Hematopoietic multipotent progenitor cell (in vitro differentiated cells): ENCODE results near the gene LGSN. TPM values are rescaled to one million over a fixed set of nuclear protein-coding genes. Genes with fewer than 3 reads are reported as not detected.
"Not testable (repeated sequence)": the region's sequence is repeated elsewhere in the genome, so short reads cannot be mapped to it uniquely, and the experiment has no call there.

ENCODE experiments used
- DNase-seq, 3 donors: peaks; one replicate each; pipeline ENCODE4 v3.0.0-alpha.2; 2011 to 2015; ENCODE audit warnings: low read depth in 2 of 3, low spot score in 2 of 3
- total RNA-seq: library from RNA; depleted of rRNA; stranded (reverse); fragments of >200 nt; gene quantifications from one replicate; pipeline ENCODE4 v1.2.3, GENCODE V29; 2012

Gene LGSN
- total RNA-seq, 1 donor = under 0.01 TPM

GRCh38 chr6:63307581-63308246, 12.1 kb downstream of the LGSN start:
- peak in 2 of 3 donors; percentile 13 to 51 for DNase-seq

DNA sequence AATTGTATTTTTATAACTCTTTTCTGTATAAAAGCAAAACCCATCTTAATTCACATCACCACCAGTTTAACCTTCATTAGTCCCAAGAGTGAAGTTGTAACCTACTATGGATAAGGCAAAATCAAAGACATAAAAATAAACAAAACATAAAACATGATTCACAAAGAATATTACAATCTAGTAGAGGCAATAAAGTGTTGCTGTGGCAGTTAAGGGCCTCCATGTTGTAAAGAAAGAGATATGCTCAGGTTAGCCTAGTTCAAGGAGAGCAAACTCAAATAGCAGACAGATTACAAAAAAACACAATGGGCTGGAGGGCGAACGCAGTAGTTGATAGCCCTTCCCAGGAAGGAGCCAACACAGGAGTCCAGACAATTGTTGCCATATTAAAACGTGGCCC, 13.4 kb downstream of the LGSN start:
- no peak for DNase-seq

- DNase-seq = no peak
These were observed 14.5 kb downstream of the LGSN start for GRCh38 chr6:63305277-63305676.

- no peak for DNase-seq
These were observed 16.3 kb downstream of the LGSN start for GRCh38 chr6:63303476-63303875.

- no peak for DNase-seq
These were observed 20.1 kb downstream of the LGSN start for GRCh38 chr6:63299667-63300066.

GRCh38 chr6:63295553-63296194, 24.1 kb downstream of the LGSN start:
- no peak for DNase-seq

- DNase-seq = no peak
These were observed 29.2 kb downstream of the LGSN start for GRCh38 chr6:63290492-63291058.

GRCh38 chr6:63289269-63289872, 30.4 kb downstream of the LGSN start:
- no peak for DNase-seq

DNA sequence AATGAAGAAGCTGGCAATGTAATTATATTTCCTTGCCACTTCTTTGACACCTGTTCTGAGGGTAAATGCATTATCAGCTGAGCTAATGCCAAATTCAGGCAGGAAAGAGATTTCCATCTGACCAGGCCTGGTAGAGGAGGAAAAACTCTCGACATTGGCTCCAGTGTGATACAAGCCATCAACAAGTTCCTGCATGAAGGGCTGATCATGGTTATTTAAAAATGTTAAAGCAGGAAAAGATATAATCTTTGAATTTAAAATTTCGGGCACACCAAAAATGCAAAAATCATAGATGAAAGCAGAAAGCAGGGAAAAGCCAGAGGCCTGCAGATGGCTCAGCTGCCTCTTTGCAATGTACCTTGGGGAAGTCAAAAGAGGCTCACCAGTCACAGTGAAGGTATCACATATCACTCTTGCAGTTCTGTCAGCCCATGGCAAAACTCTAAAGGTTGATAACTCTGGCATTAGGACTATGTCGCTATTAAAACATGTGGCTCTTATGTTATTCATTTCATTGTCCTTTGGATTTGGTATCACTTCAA, 39.1 kb downstream of the LGSN start:
- no peak for DNase-seq

DNA sequence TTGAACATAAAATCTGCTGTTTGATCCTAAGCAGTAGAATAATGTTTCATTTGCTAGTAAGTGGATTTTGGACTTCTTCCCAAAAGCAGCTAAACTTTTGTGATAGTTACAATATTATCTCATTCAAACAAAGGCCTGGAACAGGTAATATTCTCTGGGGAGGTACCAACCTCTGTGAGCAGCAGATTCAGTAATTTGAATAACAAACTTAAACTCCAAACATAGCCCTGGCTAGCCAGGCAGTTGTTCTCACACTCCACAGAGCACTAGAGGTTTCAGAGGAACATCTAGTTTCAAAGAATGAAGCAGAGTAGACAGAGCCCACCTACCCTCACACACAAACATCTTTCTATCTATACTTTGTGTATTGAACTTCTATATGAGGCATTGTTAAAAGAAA, 40.9 kb downstream of the LGSN start:
- no peak for DNase-seq

DNA sequence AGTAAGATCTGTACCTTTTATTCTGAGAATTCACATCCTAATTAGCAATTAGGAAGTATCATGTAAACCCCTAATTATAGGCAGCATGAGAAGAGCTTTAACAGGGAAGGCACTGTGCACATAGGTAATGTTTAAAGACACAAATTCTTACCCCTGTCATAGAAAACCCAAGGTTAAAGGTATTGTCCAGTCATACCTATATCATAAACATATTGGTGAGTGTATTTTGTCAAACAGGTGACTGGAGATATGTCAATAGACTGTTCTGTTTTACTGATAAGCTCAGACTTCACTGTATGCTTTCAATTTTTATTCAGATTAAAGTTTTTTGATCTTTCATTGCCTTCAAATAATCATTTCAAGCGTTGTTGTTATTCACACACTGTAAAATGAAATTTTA, 43.8 kb downstream of the LGSN start:
- DNase-seq = no peak

DNA sequence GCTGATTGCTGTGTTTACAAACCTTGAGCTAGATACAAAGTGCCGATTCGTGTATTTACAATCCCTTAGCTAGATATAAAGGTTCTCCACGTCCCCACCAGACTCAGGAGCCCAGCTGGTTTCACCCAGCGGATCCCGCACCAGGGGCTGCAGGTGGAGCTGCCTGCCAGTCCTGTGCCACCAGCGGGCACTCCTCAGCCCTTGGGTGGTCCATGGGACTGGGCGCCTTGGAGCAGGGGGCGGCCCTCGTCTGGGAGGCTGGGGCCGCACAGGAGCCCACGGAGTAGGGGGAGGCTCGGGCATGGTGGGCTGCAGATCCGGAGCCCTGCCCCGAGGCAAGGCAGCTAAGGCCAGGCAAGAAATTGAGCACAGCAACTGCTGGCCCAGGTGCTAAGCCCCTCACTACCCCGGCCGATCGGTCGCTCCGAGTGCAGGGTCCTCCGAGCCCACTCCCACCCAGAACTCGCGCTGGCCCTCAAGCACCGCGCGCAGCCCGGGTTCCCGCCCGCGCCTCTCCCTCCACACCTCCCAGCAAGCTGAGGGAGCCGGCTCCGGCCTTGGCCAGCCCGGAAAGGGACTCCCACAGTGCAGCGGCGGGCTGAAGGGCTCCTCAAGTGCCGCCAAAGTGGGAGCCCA, 44.9 kb downstream of the LGSN start:
- DNase-seq = not testable (repeated sequence)

DNA sequence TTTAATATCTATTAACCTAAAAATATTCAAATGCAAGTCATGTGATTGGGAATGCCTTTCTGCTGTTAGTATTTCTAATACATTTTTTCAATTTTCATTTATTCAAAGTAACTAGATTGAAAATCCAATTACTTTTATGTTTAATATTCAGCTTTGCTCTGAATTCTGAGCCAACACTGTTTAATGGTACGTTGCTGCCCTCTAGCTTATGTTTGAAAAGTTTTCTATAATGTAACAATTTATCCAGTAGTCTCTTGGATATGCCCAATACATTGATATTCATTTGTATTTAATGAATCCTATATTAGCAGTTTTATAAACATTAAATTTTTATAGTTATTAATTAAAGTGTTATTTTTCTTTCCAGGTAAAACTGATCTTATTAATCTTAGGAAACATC, 47.4 kb downstream of the LGSN start:
- peak in 2 of 3 donors; percentile 5 to 44 for DNase-seq

DNA sequence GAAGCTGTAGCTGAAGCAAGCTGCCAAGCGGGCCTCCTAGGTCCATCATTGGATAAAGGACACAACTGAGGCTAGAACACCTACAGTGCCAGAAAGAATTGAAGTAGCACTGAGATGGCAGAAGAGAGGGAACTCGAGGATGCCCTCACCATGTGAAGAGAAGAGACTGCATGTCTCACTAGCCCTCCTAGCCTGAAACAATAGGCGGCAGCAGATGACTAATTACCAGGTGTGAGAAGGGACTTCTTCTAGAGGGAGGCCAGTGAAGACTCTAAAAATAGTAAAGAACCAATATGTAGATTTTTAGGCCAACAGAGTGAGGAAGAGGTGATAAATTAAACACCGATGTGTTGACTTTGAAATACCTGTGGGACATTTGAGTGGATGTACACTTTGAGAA, 50.3 kb downstream of the LGSN start:
- no peak for DNase-seq

DNA sequence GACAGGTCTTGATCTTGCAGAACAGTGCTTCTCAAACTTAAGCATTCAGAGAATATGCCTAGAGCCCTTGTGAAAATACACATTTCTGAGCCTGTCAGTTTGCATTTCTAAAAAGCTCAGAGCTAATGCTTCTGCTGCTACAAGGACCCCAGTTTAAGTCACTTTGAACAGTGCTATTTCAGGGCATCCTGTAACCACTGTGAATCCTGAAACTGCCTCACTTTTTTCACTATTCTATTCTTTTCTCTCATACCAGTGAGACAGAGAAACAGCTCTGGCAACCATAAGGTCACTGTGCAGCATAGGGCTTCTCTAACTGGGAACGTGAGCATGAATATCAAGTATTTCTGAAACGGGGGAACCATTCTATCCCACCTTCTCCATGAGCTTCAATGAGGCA, 51.2 kb downstream of the LGSN start:
- DNase-seq = no peak

DNA sequence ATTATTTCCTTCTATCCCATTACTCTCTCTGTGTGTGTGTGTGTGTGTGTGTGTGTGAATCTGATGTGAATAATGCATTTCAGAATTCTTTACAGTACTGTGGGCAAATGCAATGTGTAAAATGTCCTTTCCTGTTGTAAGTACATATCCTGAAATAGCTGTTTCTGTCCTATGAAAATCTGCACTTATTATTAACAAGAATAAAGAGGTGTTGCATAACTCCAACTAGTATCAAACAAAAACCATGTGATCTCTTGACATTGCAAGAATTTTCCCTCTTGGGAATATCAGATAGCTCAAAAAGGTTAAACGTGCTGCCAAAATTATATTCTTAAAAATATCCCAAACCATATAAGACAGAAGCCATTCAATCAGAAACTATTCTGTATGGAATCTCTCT, 52.0 kb downstream of the LGSN start:
- no peak for DNase-seq

DNA sequence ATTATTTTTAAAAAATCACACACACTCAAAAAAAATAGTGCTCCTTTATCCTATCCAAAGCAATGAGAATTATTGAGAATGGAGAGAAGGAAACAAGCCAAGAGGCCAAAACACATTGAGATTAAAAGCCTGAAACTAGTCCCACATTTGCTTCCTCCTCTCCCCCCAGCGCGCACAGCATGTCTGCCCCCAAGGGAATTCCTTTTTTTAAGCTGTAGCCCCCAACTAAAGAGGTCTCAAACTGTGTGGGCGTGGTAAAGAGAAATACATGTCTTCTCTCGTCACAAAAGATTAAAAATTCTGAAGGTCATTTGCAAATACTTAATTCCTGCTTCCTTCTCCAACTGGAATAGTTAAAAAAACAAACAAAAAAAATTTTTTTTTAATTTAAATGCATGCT, 52.7 kb downstream of the LGSN start:
- DNase-seq = no peak

DNA sequence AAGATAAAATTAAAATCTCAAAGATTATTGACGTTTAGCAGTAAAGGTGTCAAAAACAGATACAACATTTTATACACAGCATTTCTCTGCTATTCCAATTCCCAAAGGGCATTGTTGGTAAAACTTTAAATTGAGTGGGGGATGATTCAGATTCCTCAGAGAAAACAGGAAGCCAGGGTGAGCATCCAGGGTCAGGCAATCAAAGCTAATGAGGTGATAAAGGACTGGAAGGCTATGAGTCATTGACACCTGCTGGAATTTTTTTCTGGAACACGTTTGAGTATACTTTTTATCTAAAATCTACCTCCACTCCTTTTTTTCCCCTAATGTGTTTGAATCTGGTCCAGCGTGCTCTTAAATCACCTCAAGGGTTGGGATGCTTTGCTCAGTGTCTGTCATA, 56.3 kb downstream of the LGSN start:
- DNase-seq = no peak

GRCh38 chr6:63261820-63262219, 58.0 kb downstream of the LGSN start:
- DNase-seq = no peak

- DNase-seq = no peak
These were observed 60.6 kb downstream of the LGSN start for GRCh38 chr6:63259153-63259552.

GRCh38 chr6:63249875-63250482, 69.8 kb downstream of the LGSN start:
- no peak for DNase-seq
